ENCODE measurements around the gene PRSS36.
"Not testable (repeated sequence)": the region's sequence is repeated elsewhere in the genome, so short reads cannot be mapped to it uniquely, and the experiment has no call there.

The PRSS36 gene

DNA sequence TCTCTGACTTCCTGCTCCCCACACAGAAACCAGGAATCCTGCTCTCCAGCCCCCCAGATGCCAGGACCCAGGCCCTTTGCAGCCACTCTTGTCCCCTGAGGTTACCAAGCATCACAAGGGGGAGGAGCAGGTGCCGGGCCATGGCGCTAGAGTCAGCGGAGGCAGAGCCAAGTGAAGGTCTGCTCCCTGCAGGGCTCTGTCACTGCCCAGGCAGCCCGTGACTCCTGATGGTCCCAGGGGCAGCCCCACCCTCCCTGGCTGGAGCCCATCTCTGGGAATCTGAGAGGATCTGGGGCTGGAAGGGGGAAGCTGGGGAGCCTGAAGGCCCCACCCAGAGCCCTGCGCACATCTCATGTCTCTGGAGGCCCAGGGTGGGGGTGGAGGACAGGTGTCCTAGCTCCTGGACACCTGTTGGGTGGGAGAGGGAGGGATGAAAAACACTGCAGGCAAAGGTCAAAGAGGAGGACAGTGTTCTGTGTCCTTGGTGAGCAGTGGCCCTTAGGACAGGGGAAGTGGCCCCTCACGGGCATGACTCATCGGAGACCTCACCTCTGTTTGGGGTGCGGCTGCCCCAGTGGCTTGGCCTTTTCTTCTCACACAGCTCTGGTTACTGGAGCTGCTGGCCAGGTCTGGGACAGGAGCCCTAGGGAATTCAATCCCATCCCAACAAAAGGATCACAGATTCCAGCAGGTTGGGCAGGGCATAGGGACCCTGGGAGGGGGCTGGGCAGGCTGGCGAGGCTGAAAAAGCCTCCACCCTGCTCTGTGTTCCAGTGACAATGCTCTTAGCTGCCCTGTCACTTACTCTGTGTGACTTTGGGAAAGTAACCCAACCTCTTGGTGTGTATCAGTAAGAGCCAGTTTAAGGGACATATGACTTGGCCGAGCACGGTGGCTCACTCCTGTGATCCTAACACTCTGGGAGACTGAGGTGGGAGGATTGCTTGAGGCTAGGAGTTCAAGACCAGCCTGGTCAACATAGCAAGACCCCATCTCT lies at the start of gene PRSS36:
Gene PRSS36, minus strand, starts transcription at position 173 of the 997 bp plus-strand sequence. Its CDS starts 31 bp downstream, at position 142.
- DNase-seq: no peak

DNA sequence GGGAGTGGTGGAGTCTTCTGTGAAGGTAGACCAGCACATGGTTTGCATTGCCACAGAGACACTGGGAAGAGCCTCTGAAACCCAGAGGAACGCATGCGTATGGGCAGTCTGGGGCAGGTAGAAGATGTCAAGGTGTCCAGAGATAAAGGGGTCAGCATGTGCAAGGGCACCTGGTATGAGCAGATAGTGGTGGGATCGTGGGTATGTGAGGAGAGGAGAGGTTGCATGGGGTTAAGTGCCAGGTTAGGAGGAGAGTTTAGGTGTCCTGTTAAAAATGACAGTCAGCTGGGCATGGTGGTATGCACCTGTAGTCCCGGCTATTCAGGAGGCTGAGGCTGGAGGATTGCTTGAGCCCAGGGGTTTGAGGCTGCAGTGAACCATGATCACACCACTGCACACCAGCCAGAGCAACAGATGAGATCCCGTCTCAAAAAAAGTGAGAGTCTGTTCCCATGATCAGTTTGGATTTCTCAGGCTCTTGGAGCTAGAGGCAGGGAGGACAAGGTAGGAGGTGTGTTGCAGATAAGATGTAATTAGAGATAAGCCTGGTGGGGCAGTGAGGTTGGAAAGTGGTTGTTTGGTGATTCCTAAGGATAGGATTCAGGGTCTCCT lies 49.7 kb upstream of the PRSS36 start:
- DNase-seq: no peak

- DNase-seq: no peak
Measured at GRCh38 chr16:31198207-31198882, 48.5 kb upstream of the PRSS36 start.

- DNase-seq: no peak
Measured at GRCh38 chr16:31196324-31197088, 46.6 kb upstream of the PRSS36 start.

- DNase-seq: not testable (repeated sequence)
Measured at GRCh38 chr16:31195861-31196260, 46.0 kb upstream of the PRSS36 start.

DNA sequence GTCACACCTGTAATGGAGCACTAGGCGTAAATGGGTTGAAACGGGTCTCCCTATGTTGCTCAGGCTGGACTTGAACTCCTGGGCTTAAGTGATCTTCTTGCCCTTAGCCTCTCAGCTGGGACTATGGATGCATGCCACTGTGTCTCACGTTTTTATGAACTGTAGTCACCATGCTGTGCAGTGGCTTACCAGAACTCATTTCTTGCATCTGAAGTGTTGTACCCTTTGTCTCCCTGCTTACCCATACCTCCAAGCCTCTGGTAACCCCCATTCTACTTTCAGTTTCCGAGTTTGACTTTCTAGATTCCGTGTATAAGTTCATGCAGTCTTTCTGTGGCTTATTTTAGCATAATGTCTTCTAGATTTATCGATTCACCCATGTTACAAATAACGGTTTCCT lies 45.0 kb upstream of the PRSS36 start:
- no peak for DNase-seq

GRCh38 chr16:31193874-31194273 lies 44.0 kb upstream of the PRSS36 start:
- DNase-seq: no peak

- DNase-seq: no peak
Measured at GRCh38 chr16:31192856-31193642, 43.2 kb upstream of the PRSS36 start.

DNA sequence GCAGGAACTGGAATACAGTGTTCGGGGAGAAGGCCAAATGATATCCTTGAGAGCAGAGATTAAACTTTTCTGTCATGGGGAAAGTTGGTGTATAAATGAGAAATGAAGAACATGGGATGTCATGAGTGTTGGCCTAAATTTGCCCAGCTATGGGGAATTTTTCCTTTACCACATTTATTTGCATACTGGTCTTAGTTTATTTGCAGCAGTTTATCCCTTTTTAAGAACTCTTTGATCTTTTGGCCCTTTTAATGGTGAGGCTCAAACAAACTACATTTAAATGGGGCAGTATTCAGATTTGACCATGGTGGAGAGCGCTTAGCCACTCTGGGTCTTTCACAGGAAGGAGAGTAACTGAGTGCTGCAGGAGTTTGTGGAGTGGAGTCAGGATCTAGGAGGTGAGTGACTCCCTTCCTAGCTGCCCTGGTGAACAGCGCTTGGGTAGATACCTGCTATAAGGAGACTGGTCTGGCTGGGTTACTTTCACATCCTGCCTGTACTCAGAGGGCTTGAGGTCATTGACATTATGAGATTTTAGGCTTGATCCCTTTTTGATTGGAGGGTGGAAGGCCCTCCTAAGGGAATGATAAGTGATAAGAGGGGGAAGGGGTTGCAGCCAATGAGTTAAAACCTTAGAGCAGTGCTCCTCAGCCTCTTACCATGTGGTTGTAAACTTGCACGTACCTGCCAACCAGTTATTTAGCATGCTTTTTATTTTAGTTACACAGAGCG lies 42.0 kb upstream of the PRSS36 start:
- no peak for DNase-seq

DNA sequence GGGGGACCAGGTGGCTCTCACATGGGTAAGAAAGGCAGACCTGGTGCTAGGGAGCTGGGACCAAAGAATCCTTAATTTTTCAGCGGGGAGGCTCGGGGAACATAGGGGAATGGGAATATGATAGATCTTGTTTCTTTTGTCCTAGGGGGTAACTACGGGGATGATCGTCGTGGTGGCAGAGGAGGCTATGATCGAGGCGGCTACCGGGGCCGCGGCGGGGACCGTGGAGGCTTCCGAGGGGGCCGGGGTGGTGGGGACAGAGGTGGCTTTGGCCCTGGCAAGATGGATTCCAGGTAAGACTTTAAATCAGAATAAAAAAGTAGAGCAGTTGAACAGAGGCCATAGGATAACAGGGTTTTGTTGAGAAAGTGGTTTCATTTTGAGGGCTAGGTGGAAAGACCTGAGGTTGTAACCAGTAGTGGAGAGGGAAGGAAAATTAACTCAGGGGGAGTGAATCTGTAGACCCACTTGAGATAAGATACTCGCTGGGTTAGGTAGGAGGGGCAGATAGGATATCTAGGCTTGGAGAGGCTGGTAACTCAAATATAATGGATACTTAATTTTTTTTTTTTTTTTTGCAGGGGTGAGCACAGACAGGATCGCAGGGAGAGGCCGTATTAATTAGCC lies 41.1 kb upstream of the PRSS36 start:
- no peak for DNase-seq

DNA sequence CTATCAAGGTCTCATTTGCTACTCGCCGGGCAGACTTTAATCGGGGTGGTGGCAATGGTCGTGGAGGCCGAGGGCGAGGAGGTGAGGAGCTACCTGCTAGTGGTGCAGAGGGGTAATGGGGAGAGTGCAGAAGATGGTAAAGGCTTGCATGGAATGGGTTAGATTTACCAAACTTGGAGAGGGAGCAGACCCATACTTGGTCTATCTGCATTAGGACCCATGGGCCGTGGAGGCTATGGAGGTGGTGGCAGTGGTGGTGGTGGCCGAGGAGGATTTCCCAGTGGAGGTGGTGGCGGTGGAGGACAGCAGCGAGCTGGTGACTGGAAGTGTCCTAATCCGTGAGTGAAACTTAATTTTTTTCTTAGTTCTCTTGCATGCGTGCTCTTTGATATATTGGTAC lies 40.2 kb upstream of the PRSS36 start:
- DNase-seq: no peak

DNA sequence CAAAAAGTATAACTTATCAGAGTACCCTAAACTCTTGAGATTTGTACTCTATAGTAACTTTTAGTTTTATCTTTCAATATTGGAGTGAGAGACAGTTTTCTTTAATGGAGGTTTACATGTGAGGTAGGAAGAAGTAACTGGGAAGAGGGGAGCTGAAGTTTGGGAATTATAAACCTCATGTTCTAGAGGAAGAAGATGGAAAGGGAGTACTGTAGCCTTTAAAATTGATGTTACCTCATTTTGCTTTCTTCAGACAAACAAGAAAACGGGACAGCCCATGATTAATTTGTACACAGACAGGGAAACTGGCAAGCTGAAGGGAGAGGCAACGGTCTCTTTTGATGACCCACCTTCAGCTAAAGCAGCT lies 39.5 kb upstream of the PRSS36 start:
- DNase-seq: no peak

GRCh38 chr16:31188450-31189411 lies 38.9 kb upstream of the PRSS36 start:
- DNase-seq: no peak

DNA sequence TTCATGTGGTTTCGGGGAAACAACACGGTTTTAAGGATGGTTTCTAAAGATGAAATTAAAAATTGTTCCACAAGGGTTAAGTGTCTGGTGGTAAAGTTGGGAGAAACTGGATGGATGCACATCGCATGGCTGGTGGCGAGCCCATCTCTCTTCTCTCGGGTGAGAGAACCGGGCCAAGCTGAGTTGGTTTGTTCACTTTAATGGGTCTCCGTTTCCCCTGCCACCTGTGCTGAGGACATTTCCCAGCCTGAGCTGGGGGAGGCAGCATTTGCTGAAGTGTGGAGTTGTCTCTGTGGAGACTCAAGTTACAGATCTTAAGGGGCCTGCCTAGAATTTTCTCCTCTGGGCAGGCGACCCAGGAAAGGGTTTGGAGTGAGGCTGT lies 37.9 kb upstream of the PRSS36 start:
- DNase-seq: no peak

DNA sequence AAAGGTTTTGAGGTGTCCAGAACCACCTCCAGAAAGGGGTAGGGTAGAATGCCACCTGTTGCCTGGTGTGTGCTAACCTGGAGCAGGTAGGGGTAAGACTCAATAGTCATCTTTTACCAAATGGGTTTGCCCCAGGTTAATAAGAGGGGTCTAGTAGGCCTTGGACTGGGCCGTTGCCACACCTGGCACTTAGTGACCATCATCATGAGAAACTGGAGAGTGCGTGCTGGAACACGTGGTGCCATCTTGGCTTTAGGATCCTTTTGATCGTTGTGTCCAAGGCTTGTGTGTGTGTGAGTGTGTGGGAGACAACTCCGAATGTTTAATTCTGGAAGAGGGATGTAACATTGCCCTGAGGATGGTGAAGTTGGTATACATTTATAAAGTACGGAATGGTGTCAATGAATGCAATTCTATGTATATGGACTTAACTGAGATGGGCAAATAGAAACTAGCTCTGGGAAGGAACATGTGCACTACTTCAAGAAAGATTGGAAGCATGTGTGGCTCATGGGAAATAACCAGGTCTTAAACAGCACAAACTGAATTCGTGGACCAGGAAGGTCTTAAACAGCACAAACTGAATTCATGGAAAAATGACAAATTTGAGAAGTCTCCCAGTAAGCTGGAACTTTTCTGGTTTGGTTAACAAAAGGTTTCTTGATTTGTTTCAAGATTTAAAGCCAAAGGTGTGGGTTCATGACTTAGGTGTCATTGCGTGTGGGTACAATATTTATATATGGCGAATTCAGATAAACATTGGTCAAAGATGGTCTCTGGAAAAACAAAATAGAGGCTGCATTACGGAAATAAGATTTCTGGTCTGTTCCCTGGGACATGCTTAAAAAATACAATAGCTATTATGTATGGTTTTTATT lies 37.3 kb upstream of the PRSS36 start:
- no peak for DNase-seq

DNA sequence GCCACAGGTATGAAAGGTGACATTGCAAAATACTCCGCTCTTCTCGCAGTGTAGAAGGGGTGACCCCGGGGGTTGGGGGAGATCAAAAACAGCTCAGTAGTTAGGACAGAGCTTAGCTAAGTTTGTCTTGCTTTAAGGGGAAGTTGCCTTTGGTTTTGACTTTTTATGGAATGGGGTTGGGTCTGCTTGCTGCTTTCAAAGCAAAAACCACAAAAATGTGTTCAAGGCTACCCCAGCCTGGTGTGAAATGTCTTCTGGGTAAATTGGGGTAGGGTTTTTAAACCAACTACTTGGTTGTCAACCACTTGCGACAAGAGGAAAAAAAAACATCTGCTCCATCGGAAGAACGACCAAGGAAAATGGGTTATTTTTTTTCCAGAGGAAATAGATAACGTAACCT lies 36.3 kb upstream of the PRSS36 start:
- DNase-seq: no peak

GRCh38 chr16:31185339-31185738 lies 35.5 kb upstream of the PRSS36 start:
- DNase-seq: no peak

GRCh38 chr16:31184888-31185287 lies 35.0 kb upstream of the PRSS36 start:
- DNase-seq: no peak

Data from NCI-H446 treated with DMSO at 0.1 percent for 48 hours (cell line).